Liver (tissue), 9 donors: ENCODE data around the gene GPR33. TPM values are rescaled to one million over a fixed set of nuclear protein-coding genes. Genes with fewer than 3 reads are reported as not detected.
"Not testable (repeated sequence)": the region's sequence is repeated elsewhere in the genome, so short reads cannot be mapped to it uniquely, and the experiment has no call there.

Experiments used
- DNase-seq: peaks from one replicate; pipeline ENCODE4 v3.0.0-alpha.2; 2017; ENCODE audit warnings: low spot score
- H3K27ac ChIP-seq, 2 donors: one replicate each; pipeline ENCODE4 v1.7.0; 2013; ENCODE audit warnings: inconsistent platforms in 2 of 2, low read length in 2 of 2, control low read depth in 1 of 2, low read depth in 1 of 2, mild to moderate bottlenecking in 1 of 2
- H3K27me3 ChIP-seq, 4 donors: one replicate each; pipeline versions ENCODE4 v1.6.1 to v1.7.0; 2013; ENCODE audit warnings: low read length in 3 of 4, inconsistent platforms in 1 of 4, mild to moderate bottlenecking in 1 of 4, moderate library complexity in 1 of 4; ENCODE audit not compliant: control insufficient read depth in 4 of 4, insufficient read depth in 4 of 4
- H3K36me3 ChIP-seq, 4 donors: one replicate each; pipeline versions ENCODE4 v1.6.1 to v1.7.0; 2013; ENCODE audit warnings: low read length in 3 of 4, mild to moderate bottlenecking in 3 of 4, low read depth in 1 of 4, moderate library complexity in 1 of 4; ENCODE audit not compliant: control insufficient read depth in 4 of 4, insufficient read depth in 3 of 4
- H3K4me1 ChIP-seq, 4 donors: one replicate each; pipeline versions ENCODE4 v1.6.1 to v1.7.0; 2013; ENCODE audit warnings: low read length in 3 of 4, mild to moderate bottlenecking in 3 of 4, moderate library complexity in 1 of 4; ENCODE audit not compliant: control insufficient read depth in 4 of 4, insufficient read depth in 4 of 4
- H3K4me3 ChIP-seq, 3 donors: one replicate each; pipeline versions ENCODE4 v1.6.1 to v1.7.0; 2013; ENCODE audit warnings: low read length in 3 of 3, control low read depth in 1 of 3, low read depth in 1 of 3, mild to moderate bottlenecking in 1 of 3
- H3K9ac ChIP-seq, 2 donors: one replicate each; pipeline ENCODE4 v1.7.0; 2013; ENCODE audit warnings: low read length in 2 of 2, mild to moderate bottlenecking in 2 of 2, moderate library complexity in 2 of 2, control low read depth in 1 of 2, low read depth in 1 of 2
- H3K9me3 ChIP-seq, 4 donors: one replicate each; pipeline versions ENCODE4 v1.6.1 to v1.7.0; 2013; ENCODE audit warnings: low read length in 3 of 4; ENCODE audit not compliant: control insufficient read depth in 4 of 4
- CTCF ChIP-seq: fragments of 150-350 bp; IDR thresholded peaks from 2 replicates; pipeline ENCODE4 v1.5.1; 2017; ENCODE audit warnings: improper control_type of control experiment, low read depth, low read length; ENCODE audit not compliant: missing input control
- EGR1 ChIP-seq, 2 donors: IDR thresholded peaks; 2 replicates each; pipeline ENCODE4 v1.6.1; 2016 to 2018; ENCODE audit warnings: antibody characterized with exemption in 2 of 2, low read depth in 2 of 2
- GABPA ChIP-seq, 2 donors: IDR thresholded peaks in 1 of 2; conservative IDR thresholded peaks in 1 of 2; 2 replicates each; pipeline ENCODE4 v1.6.1; 2016; ENCODE audit warnings: antibody characterized with exemption in 2 of 2, mild to moderate bottlenecking in 1 of 2, moderate library complexity in 1 of 2
- HNF4A ChIP-seq, 2 donors: conservative IDR thresholded peaks; 2 replicates each; pipeline ENCODE4 v1.6.1; 2016; ENCODE audit warnings: antibody characterized with exemption in 2 of 2, mild to moderate bottlenecking in 2 of 2
- JUND ChIP-seq, 2 donors: IDR thresholded peaks; 2 replicates each; pipeline ENCODE4 v1.6.1; 2016; ENCODE audit warnings: antibody characterized with exemption in 2 of 2
- MAX ChIP-seq: IDR thresholded peaks from 2 replicates; pipeline ENCODE4 v1.6.1; 2016; ENCODE audit warnings: antibody characterized with exemption
- NR2F2 ChIP-seq: IDR thresholded peaks from 2 replicates; pipeline ENCODE4 v1.6.1; 2016; ENCODE audit warnings: antibody characterized with exemption
- RAD21 ChIP-seq, 2 donors: IDR thresholded peaks; 2 replicates each; pipeline ENCODE4 v1.6.1; 2016; ENCODE audit warnings: antibody characterized with exemption in 2 of 2, mild to moderate bottlenecking in 2 of 2
- SP1 ChIP-seq: IDR thresholded peaks from 2 replicates; pipeline ENCODE4 v1.6.1; 2018; ENCODE audit warnings: antibody characterized with exemption, mild to moderate bottlenecking
- YY1 ChIP-seq: IDR thresholded peaks from 2 replicates; pipeline ENCODE4 v1.6.1; 2016; ENCODE audit warnings: antibody characterized with exemption, mild to moderate bottlenecking
- ZBTB33 ChIP-seq: IDR thresholded peaks from 2 replicates; pipeline ENCODE4 v1.6.1; 2016; ENCODE audit warnings: antibody characterized with exemption
- WGBS: extraction: QIAGEN DNeasy Blood & Tissue Kit; methylation state at CpG from one replicate; pipeline ENCODE4 v1.1.7; 2013; 5-methylcytosine and 5-hydroxymethylcytosine counted together
- polyA plus RNA-seq, 2 donors: library from polyadenylated mRNA; stranded (reverse) in 1 of 2; unstranded in 1 of 2; fragments of 200-250 nt in 1 of 2; fragments of >200 nt in 1 of 2; fragmentation: Nextera tagmentation in 1 of 2; extraction: Ambion mirVana in 1 of 2; gene quantifications; one replicate each; pipeline versions ENCODE4 v1.2.1 to v1.2.3, GENCODE V29; 2013 to 2015
- total RNA-seq, 2 donors: library from RNA; depleted of rRNA; stranded (reverse); fragments of >200 nt; gene quantifications; one replicate each; pipeline ENCODE4 v1.2.3, GENCODE V29; 2014
- TF ChIP-seq, protein P1 (sequence below): IDR thresholded peaks from 2 replicates; pipeline ENCODE4 v1.6.1; 2016; ENCODE audit warnings: antibody characterized with exemption, mild to moderate bottlenecking
- donor health status: healthy.
- donor health status: healthy.
- donor health status: healthy.
- donor health status: healthy.
- donor health status: healthy.

The GPR33 gene
- total and polyA plus RNA-seq, 4 donors, result not detected

- H3K4me1 ChIP-seq, result no peaks in the 10 kb centered on the region
- H3K27me3 ChIP-seq, result no peaks in the 10 kb centered on the region
- H3K9me3 ChIP-seq, result no peaks in the 10 kb centered on the region
- no peaks in the 10 kb centered on the region for H3K36me3 ChIP-seq
- H3K4me3 ChIP-seq, result no peak overlapping the region
- TF ChIP-seq HNF4A (conservative IDR thresholded peaks at IDR 0.05) (no peak), YY1 (no peak), ZBTB33 (no peak), SP1 (no peak), JUND (IDR thresholded peaks at IDR 0.05) (no peak)
- H3K9ac ChIP-seq, result no peak overlapping the region
- no peak for DNase-seq
- no peak overlapping the region for H3K27ac ChIP-seq
Observed at GRCh38 chr14:31465111-31465510, 22.7 kb downstream of the GPR33 start.

GRCh38 chr14:31462450-31462849, 25.4 kb downstream of the GPR33 start:
- H3K4me3 ChIP-seq, H3K9ac ChIP-seq, H3K36me3 ChIP-seq, H3K4me1 ChIP-seq, H3K9me3 ChIP-seq, H3K27ac ChIP-seq, H3K27me3 ChIP-seq, DNase-seq: not testable (repeated sequence)
- 95% methylated on average over 2 of the region's 2 CpGs for WGBS

DNA sequence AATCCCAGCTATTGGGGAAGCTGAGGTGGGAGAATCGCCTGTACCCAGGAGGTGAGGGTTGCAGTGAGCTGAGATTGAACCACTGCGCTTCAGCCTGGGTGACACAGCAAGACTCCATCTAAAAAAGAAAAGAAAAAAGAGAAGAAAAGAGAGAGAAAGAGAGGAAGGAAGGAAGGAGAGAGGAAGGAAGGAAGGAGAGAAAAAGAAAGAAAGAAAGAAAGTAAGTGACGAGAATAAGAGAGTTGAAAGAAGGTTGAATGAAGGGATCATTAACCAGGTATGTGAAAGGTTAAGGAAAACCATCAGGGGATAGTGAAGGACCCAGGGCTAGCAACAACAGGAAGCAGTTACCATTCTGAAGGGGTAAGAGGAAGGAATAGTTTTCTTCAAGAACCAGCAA, 26.3 kb downstream of the GPR33 start:
- TF ChIP-seq NR2F2, result no peak
- no peak for TF ChIP-seq MAX
- TF ChIP-seq YY1, result no peak
- TF ChIP-seq HNF4A (conservative IDR thresholded peaks at IDR 0.05), result no peak
- TF ChIP-seq JUND (IDR thresholded peaks at IDR 0.05), result no peak
- no peak for TF ChIP-seq EGR1 (IDR thresholded peaks at IDR 0.05; ENCODE audit: low read depth in 2 of 2)
- TF ChIP-seq, protein P1, sequence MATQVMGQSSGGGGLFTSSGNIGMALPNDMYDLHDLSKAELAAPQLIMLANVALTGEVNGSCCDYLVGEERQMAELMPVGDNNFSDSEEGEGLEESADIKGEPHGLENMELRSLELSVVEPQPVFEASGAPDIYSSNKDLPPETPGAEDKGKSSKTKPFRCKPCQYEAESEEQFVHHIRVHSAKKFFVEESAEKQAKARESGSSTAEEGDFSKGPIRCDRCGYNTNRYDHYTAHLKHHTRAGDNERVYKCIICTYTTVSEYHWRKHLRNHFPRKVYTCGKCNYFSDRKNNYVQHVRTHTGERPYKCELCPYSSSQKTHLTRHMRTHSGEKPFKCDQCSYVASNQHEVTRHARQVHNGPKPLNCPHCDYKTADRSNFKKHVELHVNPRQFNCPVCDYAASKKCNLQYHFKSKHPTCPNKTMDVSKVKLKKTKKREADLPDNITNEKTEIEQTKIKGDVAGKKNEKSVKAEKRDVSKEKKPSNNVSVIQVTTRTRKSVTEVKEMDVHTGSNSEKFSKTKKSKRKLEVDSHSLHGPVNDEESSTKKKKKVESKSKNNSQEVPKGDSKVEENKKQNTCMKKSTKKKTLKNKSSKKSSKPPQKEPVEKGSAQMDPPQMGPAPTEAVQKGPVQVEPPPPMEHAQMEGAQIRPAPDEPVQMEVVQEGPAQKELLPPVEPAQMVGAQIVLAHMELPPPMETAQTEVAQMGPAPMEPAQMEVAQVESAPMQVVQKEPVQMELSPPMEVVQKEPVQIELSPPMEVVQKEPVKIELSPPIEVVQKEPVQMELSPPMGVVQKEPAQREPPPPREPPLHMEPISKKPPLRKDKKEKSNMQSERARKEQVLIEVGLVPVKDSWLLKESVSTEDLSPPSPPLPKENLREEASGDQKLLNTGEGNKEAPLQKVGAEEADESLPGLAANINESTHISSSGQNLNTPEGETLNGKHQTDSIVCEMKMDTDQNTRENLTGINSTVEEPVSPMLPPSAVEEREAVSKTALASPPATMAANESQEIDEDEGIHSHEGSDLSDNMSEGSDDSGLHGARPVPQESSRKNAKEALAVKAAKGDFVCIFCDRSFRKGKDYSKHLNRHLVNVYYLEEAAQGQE, result no peak
- no peak for TF ChIP-seq GABPA (IDR thresholded peaks at IDR 0.05 in 1 of 2, conservative IDR thresholded peaks at IDR 0.05 in 1 of 2)
- TF ChIP-seq RAD21 (IDR thresholded peaks at IDR 0.05), result no peak
- no peak for TF ChIP-seq SP1
- no peak for TF ChIP-seq CTCF
- DNase-seq, result no peak
- H3K27me3 ChIP-seq, result no peaks in the 10 kb centered on the region
- 90% methylated on average over 3 of the region's 3 CpGs for WGBS
- H3K9me3 ChIP-seq, result no peaks in the 10 kb centered on the region
- no peak overlapping the region for H3K27ac ChIP-seq
- no peak overlapping the region for H3K4me3 ChIP-seq
- peaks cover 0 to 12% (median 5%) of the 10 kb centered on the region in 4 donors for H3K4me1 ChIP-seq
- H3K9ac ChIP-seq, result no peak overlapping the region
- no peaks in the 10 kb centered on the region for H3K36me3 ChIP-seq
